Measurements from ENCODE around the gene PI4KB. TPM values are rescaled to one million over a fixed set of nuclear protein-coding genes. Genes with fewer than 3 reads are reported as not detected.

PI4KB gene
- total and polyA plus RNA-seq, 2 of the 13 experiments (the other 11 are each of a cell fraction or from before 2014, with no cell fraction given) = 19.5 to 29.3 TPM

GRCh38 chr1:151372058-151372934, 45.1 kb upstream of the PI4KB start, which contains the start of gene SELENBP1 (continued):
- TF ChIP-seq ZNF484 (CRISPR knock-in tag; IDR thresholded peaks at IDR 0.05; ENCODE audit: borderline replicate concordance, low read depth) = no peak
- TF ChIP-seq ZBTB8A (CRISPR knock-in tag; IDR thresholded peaks at IDR 0.05; ENCODE audit: borderline replicate concordance, low read depth) = no peak
- TF ChIP-seq ZBTB26 (CRISPR knock-in tag; IDR thresholded peaks at IDR 0.05; ENCODE audit: borderline replicate concordance) = no peak
- peak; percentile 45; the same call in 1 of the 2 replicates for TF ChIP-seq KDM5B (CRISPR knock-in tag; IDR thresholded peaks at IDR 0.05; ENCODE audit: borderline replicate concordance)
- TF ChIP-seq RFX5 (IDR thresholded peaks at IDR 0.05; ENCODE audit: low read depth, low read length) = no peak
- TF ChIP-seq MED13 (CRISPR knock-in tag; IDR thresholded peaks at IDR 0.05) = 0 out of 2 replicates have a peak, but pooled peaks have one; percentile 16
- 0 out of 2 replicates have a peak, but pooled peaks have one; percentile 13 for TF ChIP-seq KMT2B (CRISPR knock-in tag; IDR thresholded peaks at IDR 0.05)
- TF ChIP-seq ZNF280D (CRISPR knock-in tag; IDR thresholded peaks at IDR 0.05) = no peak
- peak; percentile 42; the same call in 1 of the 2 replicates for TF ChIP-seq AHDC1 (CRISPR knock-in tag; IDR thresholded peaks at IDR 0.05; ENCODE audit: borderline replicate concordance)
- TF ChIP-seq ZNF768 (CRISPR knock-in tag; IDR thresholded peaks at IDR 0.05) = peak; percentile 41; the same call in 1 of the 2 replicates
- peak; percentile 45; the same call in 1 of the 2 replicates for TF ChIP-seq HDAC1 (CRISPR knock-in tag; IDR thresholded peaks at IDR 0.05)
- no peak for TF ChIP-seq ZKSCAN1 (IDR thresholded peaks at IDR 0.05; ENCODE audit: low read length)
- no peak for TF ChIP-seq PBX2 (CRISPR knock-in tag; IDR thresholded peaks at IDR 0.05)
- TF ChIP-seq ZNF770 (CRISPR knock-in tag; IDR thresholded peaks at IDR 0.05) = no peak

Measured in HepG2 (cell line).